HG03575 (cell line): ENCODE measurements around the gene SDR39U1.
"Not testable (repeated sequence)": the region's sequence is repeated elsewhere in the genome, so short reads cannot be mapped to it uniquely, and the experiment has no call there.

ENCODE experiments used
- ATAC-seq: cut with Tn5 transposase; IDR thresholded peaks from one replicate; pipeline ENCODE4 v1.9.1; 2021; ENCODE audit not compliant: unreplicated experiment, insufficient number of reproducible peaks, low FRiP score; ENCODE audit errors: extremely low read depth

SDR39U1 gene

GRCh38 chr14:24450828-24451227 is 8.3 kb upstream of the SDR39U1 start:
- ATAC-seq, result not testable (repeated sequence)

DNA sequence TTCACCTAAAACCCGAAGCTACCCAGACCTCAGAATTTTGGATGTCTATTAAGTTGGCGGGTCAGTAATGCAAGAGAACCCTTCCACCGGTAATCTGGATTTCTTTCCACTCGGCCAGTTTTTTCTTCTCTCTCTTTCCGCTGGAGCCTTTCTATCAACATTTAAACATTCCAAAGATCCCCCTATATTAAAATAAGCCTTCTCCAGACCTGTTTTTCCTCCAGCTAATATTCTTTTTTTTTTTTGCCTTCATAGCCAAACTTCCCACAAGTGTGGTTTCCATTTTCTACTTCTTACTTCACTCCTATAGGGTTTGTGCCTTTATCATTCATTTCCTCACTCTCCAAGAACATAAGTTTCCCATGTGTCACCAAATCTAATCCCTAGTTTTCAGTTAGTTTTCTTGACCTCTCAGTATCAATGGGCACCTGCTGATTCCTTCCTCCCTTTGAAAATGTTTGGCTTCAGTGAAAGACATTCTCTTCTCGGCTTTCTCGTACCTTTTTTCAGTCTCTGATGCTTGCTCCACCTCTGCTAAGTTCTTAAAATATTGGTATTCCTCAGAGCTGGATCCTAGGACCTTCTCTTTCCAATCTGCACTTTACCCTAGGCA is 583 bp upstream of the SDR39U1 start:
- no peak for ATAC-seq

DNA sequence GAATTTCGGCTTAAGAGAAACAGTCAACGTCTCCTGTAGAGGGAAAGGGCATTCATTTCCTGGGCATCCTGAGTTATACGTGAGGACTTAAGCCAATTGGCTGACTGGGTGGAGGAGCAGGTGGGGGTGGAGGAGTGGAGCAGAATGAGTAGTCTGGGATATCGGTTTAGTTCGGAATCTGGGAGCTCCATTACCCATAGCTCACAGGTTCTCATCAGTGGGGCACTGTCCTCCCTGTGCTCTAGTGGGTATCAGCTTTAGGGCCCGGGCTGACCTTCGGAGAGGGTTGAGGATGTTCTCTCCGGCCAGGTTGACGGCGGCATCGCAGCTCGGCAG is 704 bp downstream of the SDR39U1 start:
- ATAC-seq, result no peak

- no peak for ATAC-seq
Measured at GRCh38 chr14:24441485-24441884, 1.1 kb downstream of the SDR39U1 start.

GRCh38 chr14:24440606-24441399 is 1.8 kb downstream of the SDR39U1 start:
- ATAC-seq, result no peak

- ATAC-seq, result no peak
Measured at GRCh38 chr14:24439830-24440605, 2.6 kb downstream of the SDR39U1 start.

DNA sequence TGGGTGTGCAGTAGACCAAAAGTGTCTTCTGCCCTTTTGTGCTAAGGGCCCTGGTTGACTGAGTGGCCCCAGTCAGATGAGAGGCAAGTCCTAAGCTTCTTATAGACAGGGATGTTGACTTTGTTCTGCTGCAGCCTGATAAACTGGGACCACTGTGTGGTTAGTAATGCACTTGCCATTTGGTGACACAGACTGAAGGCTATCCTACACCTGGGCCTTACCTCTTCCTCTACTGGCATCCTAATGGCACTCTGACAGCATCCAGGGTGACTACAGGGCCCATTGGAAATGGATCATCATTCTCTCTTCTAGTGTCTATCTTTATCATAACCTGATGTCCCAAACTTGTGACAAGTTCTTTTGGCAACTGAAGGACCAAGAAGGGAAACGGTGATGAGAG is 3.3 kb downstream of the SDR39U1 start:
- no peak for ATAC-seq

DNA sequence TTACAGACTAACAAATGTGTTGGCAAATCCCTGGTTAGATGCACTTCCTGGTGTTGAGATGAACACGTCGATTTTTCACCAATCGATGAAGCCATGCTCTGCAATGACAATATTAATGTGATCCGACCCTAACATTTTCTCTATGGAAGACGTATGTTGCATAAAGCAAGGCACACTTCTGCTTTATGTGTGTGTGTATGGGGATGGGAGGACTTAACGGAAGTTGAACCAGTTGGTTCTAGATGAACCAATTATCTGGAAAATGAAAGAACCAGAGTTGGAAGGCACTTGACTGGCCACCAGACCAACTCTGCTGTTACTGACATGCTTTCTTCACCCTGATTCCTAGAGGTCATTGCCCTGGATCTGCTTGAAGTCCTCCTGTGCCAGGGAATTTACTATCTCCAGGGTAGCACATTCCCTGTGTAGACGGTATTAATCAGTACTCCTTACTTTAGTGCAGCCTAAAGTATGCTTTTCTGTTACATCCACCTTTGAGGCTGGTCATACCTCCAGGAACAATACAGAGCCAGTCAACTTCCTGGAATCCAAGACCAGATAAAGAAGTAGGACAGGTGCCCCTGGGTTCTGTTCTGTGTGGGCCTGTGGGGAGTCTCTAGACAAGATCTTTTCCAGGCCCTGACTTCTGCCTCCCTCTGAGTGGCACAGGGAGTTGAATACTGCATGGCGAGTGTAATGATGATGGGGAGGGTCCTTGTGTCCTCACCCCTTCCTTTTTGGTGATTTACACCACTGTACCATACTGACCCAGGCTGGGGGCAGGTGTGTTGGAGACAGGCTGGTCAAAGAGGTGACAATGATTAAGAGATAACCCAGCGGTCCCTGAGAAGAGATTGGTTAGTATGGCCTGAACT is 4.1 kb downstream of the SDR39U1 start:
- ATAC-seq, result no peak

- ATAC-seq, result no peak
Measured at GRCh38 chr14:24437736-24438067, 4.9 kb downstream of the SDR39U1 start.

DNA sequence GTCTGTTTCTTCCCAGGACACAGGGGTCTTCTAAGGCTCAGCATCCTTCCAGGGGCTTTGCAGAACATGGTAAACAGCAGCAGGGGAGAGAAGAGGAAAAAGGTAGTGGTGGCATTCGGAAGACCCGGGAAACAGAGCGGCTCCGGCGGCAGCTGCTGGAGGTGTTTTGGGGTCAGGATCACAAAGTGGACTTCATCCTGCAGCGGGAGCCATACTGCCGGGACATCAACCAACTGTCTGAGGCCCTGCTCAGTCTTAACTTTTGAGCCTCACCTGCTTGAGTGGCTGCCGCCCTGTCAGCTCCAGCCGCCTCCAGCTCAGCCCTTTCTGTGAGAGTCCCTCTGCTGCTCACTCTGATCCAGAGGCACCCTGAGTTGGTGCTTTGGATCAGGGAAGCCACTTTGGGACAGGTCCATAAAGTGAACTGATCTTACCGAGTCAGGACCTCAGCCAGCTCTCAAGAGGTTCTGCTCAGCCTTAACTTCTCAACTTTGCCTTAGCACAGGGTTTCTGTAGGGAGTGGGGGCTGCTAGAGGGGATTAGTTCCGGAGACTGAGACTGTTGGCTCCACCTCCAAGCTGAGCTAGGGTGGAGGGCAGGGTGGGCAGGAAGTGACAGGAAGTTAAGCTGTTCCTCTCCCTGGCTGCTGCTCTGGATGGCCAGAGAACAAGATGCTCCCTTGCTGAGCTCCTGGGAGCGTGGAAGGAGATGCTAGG is 5.4 kb downstream of the SDR39U1 start:
- ATAC-seq, result no peak

DNA sequence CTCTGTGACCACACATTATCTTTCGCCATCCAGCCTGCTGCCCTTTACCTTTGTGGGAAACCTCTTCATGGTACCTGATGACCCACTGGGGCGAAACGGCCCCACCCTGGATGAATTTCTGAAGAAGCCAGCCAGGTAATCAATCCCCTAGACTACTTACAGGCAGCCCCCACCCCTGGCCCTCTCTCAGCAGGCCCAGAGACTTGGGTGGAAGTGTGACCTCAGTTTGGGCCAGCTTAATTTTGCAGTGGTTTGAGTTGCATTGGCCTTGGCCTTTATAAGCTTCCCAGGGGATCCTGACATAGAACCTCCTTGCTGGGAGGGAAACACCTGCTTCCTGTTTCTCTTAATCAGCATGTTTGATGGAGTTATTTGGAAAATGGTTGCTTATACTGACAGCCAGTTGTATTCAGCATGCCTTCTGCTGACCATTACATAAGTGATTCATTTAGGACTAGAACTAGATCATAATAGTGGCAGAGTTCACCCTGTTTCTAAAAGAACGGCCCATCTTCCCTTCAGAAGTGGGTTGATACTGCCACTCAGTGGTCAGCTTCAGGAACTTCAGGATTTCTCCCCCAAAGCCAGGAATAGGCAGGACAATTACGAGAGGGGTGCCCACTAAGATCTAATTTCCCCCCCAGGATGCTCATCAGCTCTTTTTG is 6.1 kb downstream of the SDR39U1 start:
- ATAC-seq, result no peak

GRCh38 chr14:24435998-24436354 is 6.6 kb downstream of the SDR39U1 start:
- no peak for ATAC-seq

GRCh38 chr14:24435192-24435810 is 7.3 kb downstream of the SDR39U1 start:
- no peak for ATAC-seq

DNA sequence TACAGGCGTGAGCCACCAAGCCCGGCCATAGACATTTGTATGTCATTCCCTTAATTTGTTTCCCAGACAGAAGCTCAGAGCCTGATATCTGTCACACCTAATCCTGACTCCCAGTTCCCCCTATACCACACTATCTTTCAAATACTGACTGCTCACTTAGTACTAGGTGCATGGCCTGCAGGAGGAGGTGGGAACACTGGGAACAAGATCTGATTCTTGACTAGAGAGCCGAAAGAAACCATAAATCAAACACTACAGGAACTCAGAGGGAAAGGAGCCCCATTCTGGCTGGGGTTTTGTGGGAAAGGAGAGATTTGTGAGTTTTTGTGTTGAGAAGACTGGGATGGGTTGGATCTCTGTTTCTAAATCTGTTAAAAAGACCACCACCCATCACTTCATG is 7.9 kb downstream of the SDR39U1 start:
- no peak for ATAC-seq

- ATAC-seq, result no peak
Measured at GRCh38 chr14:24434036-24434435, 8.5 kb downstream of the SDR39U1 start.

GRCh38 chr14:24432259-24433131 is 10.1 kb downstream of the SDR39U1 start:
- ATAC-seq, result no peak
